HAP-1 (cell line): ENCODE results near the gene TRA2B.
"Not testable (repeated sequence)": the region's sequence is repeated elsewhere in the genome, so short reads cannot be mapped to it uniquely, and the experiment has no call there.

ENCODE experiments used
- DNase-seq, 2 experiments: peaks; one replicate each; pipeline ENCODE4 v3.0.0-alpha.2; 2016 to 2020; ENCODE audit warnings: low spot score in 2 of 2
- H3K27me3 ChIP-seq: fragments of 250-450 bp; sonication (Bioruptor Pico); 2 replicates; pipeline ENCODE4 v1.5.1; 2020; ENCODE audit warnings: low read depth, mild to moderate bottlenecking, moderate library complexity
- H3K36me3 ChIP-seq: fragments of 250-450 bp; sonication (Bioruptor Pico); replicated peaks from 2 replicates; pipeline ENCODE4 v1.5.1; 2020; ENCODE audit warnings: mild to moderate bottlenecking
- H3K4me1 ChIP-seq: fragments of 250-450 bp; sonication (Bioruptor Pico); 2 replicates; pipeline ENCODE4 v1.5.1; 2020; ENCODE audit warnings: mild to moderate bottlenecking
- H3K4me3 ChIP-seq: fragments of 250-450 bp; sonication (Bioruptor Pico); 2 replicates; pipeline ENCODE4 v1.5.1; 2020; ENCODE audit warnings: mild to moderate bottlenecking, moderate library complexity
- H3K9me3 ChIP-seq: fragments of 250-450 bp; sonication (Bioruptor Pico); 2 replicates; pipeline ENCODE4 v1.5.1; 2020; ENCODE audit warnings: mild to moderate bottlenecking, moderate library complexity
- in situ Hi-C: fragments of 300-500 bp; cut with MboI; formaldehyde crosslinking; loops from 3 replicates; pipeline ENCODE4 v1.14.3; 2020; ENCODE audit warnings: low sequenced_read_pairs, inconsistent platforms, mixed read lengths

Gene TRA2B

GRCh38 chr3:185911076-185911448 is 26.8 kb downstream of the TRA2B start:
- H3K27me3 ChIP-seq, H3K4me3 ChIP-seq, DNase-seq, H3K9me3 ChIP-seq, in situ Hi-C loops, H3K4me1 ChIP-seq: not testable (repeated sequence)
- peaks cover 25% of the 10 kb centered on the region for H3K36me3 ChIP-seq

GRCh38 chr3:185910322-185911075 is 27.3 kb downstream of the TRA2B start:
- H3K4me3 ChIP-seq, H3K9me3 ChIP-seq, DNase-seq, in situ Hi-C loops, H3K27me3 ChIP-seq, H3K4me1 ChIP-seq: not testable (repeated sequence)
- peaks cover 20% of the 10 kb centered on the region for H3K36me3 ChIP-seq

GRCh38 chr3:185909913-185910312 is 27.9 kb downstream of the TRA2B start:
- in situ Hi-C loops, result loop anchor here (10.0 kb wide), 1 partner anchor 255 kb away; no protein-coding TSS in a partner anchor
- peaks cover 15% of the 10 kb centered on the region for H3K36me3 ChIP-seq
- H3K9me3 ChIP-seq, DNase-seq, H3K4me1 ChIP-seq, H3K4me3 ChIP-seq, H3K27me3 ChIP-seq: not testable (repeated sequence)

GRCh38 chr3:185900228-185900627 is 37.6 kb downstream of the TRA2B start:
- in situ Hi-C loops, result loop anchor here (10.0 kb wide), 1 partner anchor 245 kb away; no protein-coding TSS in a partner anchor
- no peak for DNase-seq
- no peaks in the 10 kb centered on the region for H3K4me1 ChIP-seq

GRCh38 chr3:185896636-185897035 is 41.2 kb downstream of the TRA2B start:
- DNase-seq, result no peak
- in situ Hi-C loops, result no loop called here
- no peak overlapping the region for H3K4me3 ChIP-seq
- H3K9me3 ChIP-seq, result no peaks in the 10 kb centered on the region
- no peaks in the 10 kb centered on the region for H3K36me3 ChIP-seq
- no peaks in the 10 kb centered on the region for H3K27me3 ChIP-seq
- H3K4me1 ChIP-seq, result no peaks in the 10 kb centered on the region

More at GRCh38 chr3:185900228-185900627, 37.6 kb downstream of the TRA2B start:
- Histone ChIP-seq H3K4me3 (no peak overlapping the region), H3K9me3 (no peaks in the 10 kb centered on the region), H3K36me3 (no peaks in the 10 kb centered on the region), H3K27me3 (no peaks in the 10 kb centered on the region)

- in situ Hi-C loops, result no loop called here
- H3K27me3 ChIP-seq, result peaks cover 5% of the 10 kb centered on the region; the same call in 1 of the 2 replicates
These were observed 50.7 kb downstream of the TRA2B start for GRCh38 chr3:185887066-185887465.

GRCh38 chr3:185884641-185885040 is 53.2 kb downstream of the TRA2B start:
- DNase-seq, result no peak
- H3K4me1 ChIP-seq, result no peaks in the 10 kb centered on the region
- H3K27me3 ChIP-seq, result no peaks in the 10 kb centered on the region
- H3K36me3 ChIP-seq, result no peaks in the 10 kb centered on the region
- no peak overlapping the region for H3K4me3 ChIP-seq
- in situ Hi-C loops, result no loop called here
- no peaks in the 10 kb centered on the region for H3K9me3 ChIP-seq

More at GRCh38 chr3:185887066-185887465, 50.7 kb downstream of the TRA2B start:
- no peaks in the 10 kb centered on the region for H3K4me1 ChIP-seq
- no peak overlapping the region for H3K4me3 ChIP-seq
- no peaks in the 10 kb centered on the region for H3K36me3 ChIP-seq
- no peak for DNase-seq
- H3K9me3 ChIP-seq, result no peaks in the 10 kb centered on the region

GRCh38 chr3:185881926-185882325 is 55.9 kb downstream of the TRA2B start:
- H3K36me3 ChIP-seq, result no peaks in the 10 kb centered on the region
- no peaks in the 10 kb centered on the region for H3K4me1 ChIP-seq
- in situ Hi-C loops, result no loop called here
- DNase-seq, result no peak
- H3K4me3 ChIP-seq, result no peak overlapping the region
- H3K27me3 ChIP-seq, result no peaks in the 10 kb centered on the region
- no peaks in the 10 kb centered on the region for H3K9me3 ChIP-seq

GRCh38 chr3:185880600-185880999 is 57.2 kb downstream of the TRA2B start:
- in situ Hi-C loops, result no loop called here
- Histone ChIP-seq H3K4me1 (no peaks in the 10 kb centered on the region), H3K36me3 (no peaks in the 10 kb centered on the region), H3K27me3 (no peaks in the 10 kb centered on the region), H3K9me3 (no peaks in the 10 kb centered on the region), H3K4me3 (no peak overlapping the region)
- no peak for DNase-seq

GRCh38 chr3:185878920-185879319 is 58.9 kb downstream of the TRA2B start:
- H3K4me3 ChIP-seq, result no peak overlapping the region
- no peaks in the 10 kb centered on the region for H3K4me1 ChIP-seq
- no peaks in the 10 kb centered on the region for H3K9me3 ChIP-seq
- H3K36me3 ChIP-seq, result no peaks in the 10 kb centered on the region
- DNase-seq, result no peak
- H3K27me3 ChIP-seq, result no peaks in the 10 kb centered on the region
- in situ Hi-C loops, result no loop called here

- Histone ChIP-seq H3K9me3 (no peaks in the 10 kb centered on the region), H3K4me3 (no peak overlapping the region), H3K36me3 (no peaks in the 10 kb centered on the region), H3K27me3 (0 out of 2 replicates have a peak, but pooled peaks cover 2% of the 10 kb centered on the region), H3K4me1 (no peaks in the 10 kb centered on the region)
- no peak for DNase-seq
- in situ Hi-C loops, result no loop called here
These were observed 63.7 kb downstream of the TRA2B start for GRCh38 chr3:185874119-185874518.

- DNase-seq, result no peak
- H3K9me3 ChIP-seq, result no peaks in the 10 kb centered on the region
- peaks cover 2% of the 10 kb centered on the region; the same call in 1 of the 2 replicates for H3K27me3 ChIP-seq
- H3K4me3 ChIP-seq, result no peak overlapping the region
- no peaks in the 10 kb centered on the region for H3K36me3 ChIP-seq
- in situ Hi-C loops, result no loop called here
- peaks cover 9% of the 10 kb centered on the region for H3K4me1 ChIP-seq
These were observed 70.2 kb downstream of the TRA2B start for GRCh38 chr3:185867650-185868049.

- peaks cover 9% of the 10 kb centered on the region for H3K4me1 ChIP-seq
- in situ Hi-C loops, result no loop called here
- H3K4me3 ChIP-seq, result no peak overlapping the region
- no peak for DNase-seq
- no peaks in the 10 kb centered on the region for H3K9me3 ChIP-seq
- no peaks in the 10 kb centered on the region; the same call in 1 of the 2 replicates for H3K27me3 ChIP-seq
- H3K36me3 ChIP-seq, result no peaks in the 10 kb centered on the region
These were observed 70.8 kb downstream of the TRA2B start for GRCh38 chr3:185866995-185867394.

GRCh38 chr3:185866555-185866954 is 71.3 kb downstream of the TRA2B start:
- in situ Hi-C loops, result no loop called here
- no peaks in the 10 kb centered on the region; the same call in 1 of the 2 replicates for H3K27me3 ChIP-seq

More at GRCh38 chr3:185866555-185866954, 71.3 kb downstream of the TRA2B start:
- H3K9me3 ChIP-seq, result no peaks in the 10 kb centered on the region
- H3K36me3 ChIP-seq, result no peaks in the 10 kb centered on the region
- H3K4me3 ChIP-seq, result no peak overlapping the region
- peaks cover 9% of the 10 kb centered on the region for H3K4me1 ChIP-seq
- no peak for DNase-seq
